Forelimb muscle (tissue), 1 donor: ENCODE results near the gene MAP3K2. TPM values are rescaled to one million over a fixed set of nuclear protein-coding genes. Genes with fewer than 3 reads are reported as not detected.

Experiments
- DNase-seq: peaks from one replicate; pipeline ENCODE4 v3.0.0-alpha.2; 2013; ENCODE audit warnings: low read depth
- polyA plus RNA-seq: library from polyadenylated mRNA; unstranded; fragments of 120-200 nt; gene quantifications from one replicate; pipeline ENCODE4 v1.2.1, GENCODE V29; 2013; ENCODE audit not compliant: insufficient read length

MAP3K2 gene
- polyA plus RNA-seq, 1 donor, result 17.8 TPM

GRCh38 chr2:127407091-127407490 lies 19.3 kb upstream of the MAP3K2 start:
- DNase-seq, result no peak

DNA sequence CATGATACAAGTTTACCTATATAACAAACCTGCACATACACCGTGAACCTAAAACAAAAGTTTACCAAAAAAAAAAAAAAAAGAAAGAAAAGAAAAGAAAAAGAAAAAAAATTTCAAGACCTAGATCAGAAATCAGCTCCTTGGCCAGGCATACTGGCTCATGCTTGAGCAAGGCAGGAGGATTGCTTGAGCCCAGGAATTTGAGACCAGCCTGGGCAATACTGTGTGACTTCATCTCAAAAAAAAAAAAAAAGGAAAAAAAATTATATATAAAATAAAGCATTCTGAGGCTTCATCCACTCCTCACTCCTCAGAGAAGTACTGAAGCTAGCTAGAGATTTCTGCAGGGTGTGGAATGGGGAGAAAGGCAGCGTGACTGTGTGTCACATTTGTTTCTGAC lies 18.7 kb upstream of the MAP3K2 start:
- DNase-seq, result no peak

GRCh38 chr2:127405255-127405610 lies 17.5 kb upstream of the MAP3K2 start:
- DNase-seq, result no peak

DNA sequence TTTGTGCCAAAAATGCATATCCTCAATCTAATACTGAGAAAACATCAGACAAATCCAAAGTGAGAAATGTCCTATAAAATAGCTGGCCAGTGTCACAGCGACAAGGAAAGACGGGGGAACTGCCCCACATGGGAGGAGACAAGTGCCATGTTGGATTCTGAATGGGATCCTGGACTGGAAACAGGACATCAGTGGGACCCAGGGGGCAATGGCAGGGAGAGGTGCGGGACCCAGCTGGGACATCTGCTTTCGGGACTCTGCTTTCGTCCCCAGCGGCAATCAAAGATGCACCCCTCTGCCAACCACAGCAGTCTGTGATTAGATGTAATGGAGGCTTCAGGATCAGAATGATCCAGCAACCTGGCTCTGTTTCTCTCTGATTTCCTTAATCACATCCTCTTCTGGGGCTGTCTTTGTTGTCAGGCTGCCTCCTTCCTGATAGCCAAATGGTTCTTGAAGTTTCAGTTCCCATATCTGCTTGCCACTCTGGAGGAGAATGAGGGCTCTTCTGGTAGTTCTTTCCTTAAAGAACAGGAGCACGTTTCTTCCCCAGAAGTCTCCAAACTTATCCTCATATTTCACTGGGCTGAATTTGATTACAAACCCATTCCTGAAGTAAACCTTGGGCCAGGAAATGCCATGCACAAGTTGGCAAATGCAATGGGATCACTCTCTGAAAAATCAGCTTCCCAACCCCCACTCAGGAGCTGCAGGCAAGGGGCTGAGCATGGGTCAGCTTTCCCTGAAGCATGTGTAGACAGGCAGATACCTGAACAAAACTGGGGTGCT lies 16.9 kb upstream of the MAP3K2 start:
- DNase-seq, result no peak

GRCh38 chr2:127403460-127403859 lies 15.7 kb upstream of the MAP3K2 start:
- DNase-seq, result no peak

- DNase-seq, result no peak
Measured at GRCh38 chr2:127401757-127402695, 14.3 kb upstream of the MAP3K2 start.

- DNase-seq, result no peak
Measured at GRCh38 chr2:127400897-127401756, 13.4 kb upstream of the MAP3K2 start.

DNA sequence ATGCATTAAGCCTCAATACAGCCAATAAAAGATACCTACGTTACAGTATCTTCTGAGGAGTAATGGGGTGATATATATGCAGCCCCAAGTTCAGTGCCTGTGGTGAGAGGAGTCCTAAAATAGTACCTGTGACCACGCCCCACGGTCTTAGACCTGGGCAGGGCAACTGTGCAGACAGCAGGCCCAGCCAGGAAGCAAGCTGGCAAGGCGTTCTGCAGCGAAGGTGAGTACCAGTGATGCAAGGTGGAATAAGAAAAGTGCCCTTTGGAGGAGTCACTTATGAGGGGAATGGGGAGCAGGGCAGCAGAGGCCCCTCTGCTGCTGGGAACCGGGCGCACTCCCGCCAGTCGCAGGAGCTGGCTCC lies 12.7 kb upstream of the MAP3K2 start:
- no peak for DNase-seq

- no peak for DNase-seq
Measured at GRCh38 chr2:127398239-127398590, 10.4 kb upstream of the MAP3K2 start.

- no peak for DNase-seq
Measured at GRCh38 chr2:127397568-127398238, 9.9 kb upstream of the MAP3K2 start.

GRCh38 chr2:127394492-127394891 lies 6.7 kb upstream of the MAP3K2 start:
- DNase-seq, result no peak

- no peak for DNase-seq
Measured at GRCh38 chr2:127392828-127393578, 5.2 kb upstream of the MAP3K2 start.

DNA sequence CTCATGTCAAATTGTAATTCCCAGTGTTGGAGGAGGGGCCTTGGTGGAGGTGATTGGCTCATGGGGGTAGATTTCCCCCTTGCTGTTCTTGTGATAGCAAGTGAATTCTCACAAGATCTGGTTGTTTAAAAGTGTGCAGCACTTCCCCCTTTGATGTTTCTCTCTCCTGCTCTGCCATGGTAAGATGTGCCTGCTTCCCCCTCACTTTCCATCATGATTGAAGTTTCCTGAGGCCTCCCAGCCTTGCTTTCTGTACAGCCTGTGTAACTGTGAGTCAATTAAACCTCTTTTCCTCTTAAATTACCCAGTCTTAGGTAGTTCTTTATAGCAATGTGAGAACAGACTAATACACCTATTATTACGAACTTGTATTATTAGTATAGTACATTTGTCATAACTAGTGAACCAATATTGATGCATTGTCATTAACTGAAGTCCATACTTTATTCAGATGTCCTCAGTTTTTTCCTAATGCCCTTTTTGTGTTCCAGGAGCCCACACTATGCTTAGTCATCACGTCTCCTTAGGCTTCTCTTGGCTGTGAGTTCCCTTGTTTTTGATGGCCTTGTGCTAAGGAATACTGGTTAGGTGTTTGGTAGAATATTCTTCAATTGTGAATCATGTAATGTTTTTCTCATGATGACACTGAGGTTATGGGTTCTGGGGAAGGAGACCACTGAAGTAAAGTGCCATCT lies 4.5 kb upstream of the MAP3K2 start:
- no peak for DNase-seq

DNA sequence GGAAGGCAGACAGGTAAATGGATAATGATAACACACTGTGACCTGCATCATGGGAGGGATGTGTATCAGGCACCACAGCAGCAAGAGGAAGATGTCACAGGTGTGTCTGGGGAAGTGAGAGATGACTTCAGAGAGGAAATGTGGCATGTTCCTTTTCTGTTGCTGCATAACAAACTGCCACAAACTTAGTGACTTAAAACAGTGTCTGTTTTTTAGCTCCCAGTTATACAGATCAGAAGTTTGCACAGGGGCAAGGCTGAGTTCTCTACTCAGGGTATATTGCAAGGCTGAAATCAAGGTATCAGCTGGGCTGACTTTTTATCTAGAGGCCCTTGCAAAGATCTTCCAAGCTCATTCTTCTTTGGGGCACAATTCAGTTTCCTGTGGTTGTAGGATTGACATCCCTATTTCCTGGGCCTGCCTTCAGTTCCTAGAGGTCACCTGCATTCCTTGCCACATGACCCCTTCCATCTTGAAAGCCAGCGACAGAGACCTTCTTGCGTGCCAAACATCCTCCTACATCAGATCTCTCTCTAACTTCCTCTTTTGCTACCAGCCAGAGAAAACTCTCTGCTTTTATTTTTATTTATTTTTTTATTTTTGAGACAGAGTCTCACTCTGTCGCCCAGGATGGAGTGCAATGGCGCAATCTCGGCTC lies 2.1 kb upstream of the MAP3K2 start:
- DNase-seq, result no peak

- DNase-seq, result no peak
Measured at GRCh38 chr2:127388423-127389164, 819 bp upstream of the MAP3K2 start.

DNA sequence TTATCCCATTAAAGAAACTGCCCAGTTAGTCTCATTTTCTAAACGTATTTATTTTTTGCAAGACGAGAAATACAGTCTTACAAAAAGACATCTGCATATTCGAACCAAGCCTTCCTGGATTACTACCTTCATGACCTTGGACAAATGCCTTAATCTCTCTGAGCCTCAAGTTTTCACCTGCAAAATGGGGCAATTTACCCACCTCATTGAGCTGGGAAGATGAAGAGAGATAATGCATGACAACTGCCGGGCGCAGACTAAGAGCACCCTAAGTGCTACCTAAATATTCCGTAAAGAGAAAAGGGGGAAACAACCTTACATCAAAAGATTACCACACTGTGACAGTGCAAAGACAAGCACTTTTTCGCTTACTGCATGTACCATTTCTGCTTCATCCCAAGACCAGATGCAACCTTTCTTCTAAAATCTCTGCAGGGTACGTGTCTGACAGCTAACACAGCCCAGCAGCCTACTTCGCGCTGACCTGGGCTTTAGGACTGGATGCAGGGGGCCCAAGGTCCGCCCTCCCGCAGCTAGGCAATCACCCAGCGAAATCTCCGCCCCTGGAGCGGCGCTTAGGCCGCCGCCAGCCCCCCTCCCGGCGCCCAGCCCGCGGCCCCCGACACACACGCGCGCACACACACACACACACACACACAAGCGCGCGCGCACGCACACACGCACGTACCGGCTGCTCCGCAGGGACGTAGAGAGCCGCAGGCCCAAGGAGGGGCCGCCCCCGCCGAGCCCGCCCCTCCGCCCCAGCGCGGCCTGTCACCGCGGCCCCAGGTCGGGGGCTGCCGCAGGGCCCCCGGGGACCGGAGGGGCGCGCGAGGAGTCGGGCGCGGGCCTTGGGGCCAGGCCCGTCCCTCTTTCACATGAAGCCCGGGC lies 766 bp downstream of the MAP3K2 start:
- DNase-seq, result peak; percentile 57

DNA sequence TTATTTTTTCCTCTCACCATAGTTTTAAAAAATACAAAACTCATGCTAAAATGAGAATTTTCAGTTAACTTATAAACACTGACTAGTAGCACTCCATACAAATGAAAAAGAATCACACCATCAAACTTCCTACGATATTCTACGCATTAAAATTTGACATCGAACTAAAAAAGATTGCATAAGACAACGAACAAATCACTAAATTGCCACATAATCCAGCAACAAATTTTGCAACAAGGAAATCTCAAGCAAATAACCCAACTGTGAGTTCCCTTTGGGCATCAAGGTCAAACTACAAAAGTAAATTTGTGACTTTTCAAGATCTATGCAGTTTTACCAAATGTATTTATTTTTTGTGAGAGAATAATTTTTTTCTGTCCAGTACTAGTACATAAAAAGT lies 1.5 kb downstream of the MAP3K2 start:
- no peak for DNase-seq

DNA sequence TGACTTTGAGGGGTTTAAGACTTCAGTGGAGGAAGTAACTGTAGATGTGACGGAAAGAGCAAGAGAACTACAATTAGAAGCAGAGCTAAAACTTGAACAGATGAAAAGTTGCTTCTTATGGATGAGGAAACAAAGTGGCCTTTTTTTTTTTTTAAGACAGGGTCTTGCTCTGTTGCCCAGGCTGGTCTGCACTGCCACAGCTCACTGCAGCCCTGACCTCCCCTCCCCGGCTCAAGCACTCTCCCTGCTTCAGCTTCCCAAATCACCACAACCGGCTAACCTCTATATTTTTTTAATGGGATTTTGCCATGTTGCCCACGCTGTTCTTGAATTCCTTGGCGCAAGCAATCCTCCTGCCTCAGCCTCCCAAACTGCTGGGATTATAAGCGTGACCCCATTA lies 3.2 kb downstream of the MAP3K2 start:
- DNase-seq, result no peak
